ENCODE data around the gene ATAD3A. TPM values are rescaled to one million over a fixed set of nuclear protein-coding genes. Genes with fewer than 3 reads are reported as not detected.
"Not testable (repeated sequence)": the region's sequence is repeated elsewhere in the genome, so short reads cannot be mapped to it uniquely, and the experiment has no call there.

The ATAD3A gene
- polyA plus RNA-seq (2013, experiment 1 of 2): 35.9 TPM
- polyA plus RNA-seq (2013, experiment 2 of 2): 29.4 TPM

DNA sequence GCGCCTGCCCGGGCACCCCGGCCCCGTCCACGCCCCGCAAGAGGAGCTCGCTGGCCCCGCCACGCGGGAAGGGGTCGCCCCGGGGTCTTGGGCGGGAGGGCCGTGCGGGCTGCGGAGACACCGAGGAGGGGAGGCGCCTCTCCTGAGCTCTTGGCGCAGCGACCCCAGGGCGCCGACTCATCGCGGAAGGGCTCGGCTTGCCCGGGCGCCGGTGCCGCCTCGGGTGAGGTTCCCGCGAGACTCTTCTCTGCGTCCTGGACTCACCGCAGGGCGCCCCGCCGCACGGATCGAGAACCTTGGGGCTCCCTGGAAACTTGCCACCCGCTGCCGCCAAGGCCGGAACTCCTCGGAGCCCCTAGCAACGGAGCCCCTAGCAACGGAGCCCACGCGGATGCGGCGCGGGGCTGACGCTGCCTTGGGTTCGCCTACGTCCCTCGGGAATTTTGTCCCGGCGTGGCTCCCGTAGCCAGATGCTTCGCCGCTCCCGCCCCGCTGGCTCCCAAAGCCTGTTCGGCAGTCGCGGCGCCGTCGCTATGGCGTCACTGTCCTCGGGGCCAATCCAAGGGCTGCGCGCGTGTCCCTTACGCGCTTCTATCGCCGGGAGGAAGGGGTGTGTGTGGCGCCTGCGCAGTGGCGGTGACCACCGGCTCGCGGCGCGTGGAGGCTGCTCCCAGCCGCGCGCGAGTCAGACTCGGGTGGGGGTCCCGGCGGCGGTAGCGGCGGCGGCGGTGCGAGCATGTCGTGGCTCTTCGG lies at the start of gene ATAD3A:
Gene ATAD3A (plus strand): TSS at position 630 of the 753 bp plus-strand sequence. CDS start 107 bp downstream, at position 737.
- Histone ChIP-seq H3K27ac (ENCODE audit: low read depth, low read length) (peak within 1 kb of the TSS; percentile 86), H3K9ac (ENCODE audit: low read depth, low read length) (peak within 1 kb of the TSS; percentile 93), H3K4me3 (ENCODE audit: low read length) (peak within 1 kb of the TSS; percentile 86), H3K4me1 (ENCODE audit: insufficient read depth, low read length) (no peaks in the 10 kb centered on the region), H3K9me3 (ENCODE audit: insufficient read depth, low read depth, low read length) (no peaks in the 10 kb centered on the region), H3K36me3 (ENCODE audit: insufficient read depth, low read length) (peaks cover 6% of the 10 kb centered on the region), H3K27me3 (ENCODE audit: insufficient read depth, low read length) (no peaks in the 10 kb centered on the region)
- WGBS: under 1% methylated on average over 99 of the region's 99 CpGs

DNA sequence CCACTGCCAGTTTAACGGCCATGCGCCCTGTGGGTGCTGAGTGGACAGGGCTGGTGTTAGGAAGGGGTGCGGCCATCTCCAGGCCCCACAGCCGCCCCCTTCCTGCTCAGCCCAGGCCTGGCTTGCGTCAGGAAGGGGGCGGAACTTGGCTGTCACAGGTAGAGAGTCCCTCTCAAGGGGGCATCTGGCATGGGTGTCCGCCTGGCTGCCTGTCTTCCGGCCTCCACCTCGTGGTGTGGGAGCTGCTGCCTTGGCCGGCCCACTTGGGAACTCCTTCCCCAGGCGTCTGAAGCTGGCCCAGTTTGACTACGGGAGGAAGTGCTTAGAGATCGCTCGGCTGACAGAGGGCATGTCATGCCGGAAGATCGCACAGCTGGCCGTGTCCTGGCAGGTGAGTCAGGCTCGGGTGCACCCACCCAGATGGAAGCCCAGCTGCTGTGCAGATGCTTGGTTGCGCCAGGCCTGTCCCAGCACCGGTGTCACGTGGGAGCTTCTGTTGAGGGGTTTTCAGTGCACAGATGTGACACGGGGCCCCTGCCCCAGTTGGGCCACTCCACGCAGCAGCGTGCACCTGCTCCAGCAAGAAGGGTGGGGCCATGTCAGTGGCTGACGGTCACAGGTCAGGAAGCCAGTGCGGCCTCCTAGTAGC lies 49.5 kb upstream of the ATAD3A start:
- Histone ChIP-seq H3K4me1 (ENCODE audit: insufficient read depth, low read length) (no peaks in the 10 kb centered on the region), H3K9ac (ENCODE audit: low read depth, low read length) (no peak overlapping the region), H3K9me3 (ENCODE audit: insufficient read depth, low read depth, low read length) (0 out of 2 replicates have a peak, but pooled peaks cover 3% of the 10 kb centered on the region), H3K27me3 (ENCODE audit: insufficient read depth, low read length) (no peaks in the 10 kb centered on the region), H3K36me3 (ENCODE audit: insufficient read depth, low read length) (no peaks in the 10 kb centered on the region), H3K27ac (ENCODE audit: low read depth, low read length) (no peak overlapping the region), H3K4me3 (ENCODE audit: low read length) (no peak overlapping the region)
- WGBS: 88% methylated on average over 26 of the region's 26 CpGs

DNA sequence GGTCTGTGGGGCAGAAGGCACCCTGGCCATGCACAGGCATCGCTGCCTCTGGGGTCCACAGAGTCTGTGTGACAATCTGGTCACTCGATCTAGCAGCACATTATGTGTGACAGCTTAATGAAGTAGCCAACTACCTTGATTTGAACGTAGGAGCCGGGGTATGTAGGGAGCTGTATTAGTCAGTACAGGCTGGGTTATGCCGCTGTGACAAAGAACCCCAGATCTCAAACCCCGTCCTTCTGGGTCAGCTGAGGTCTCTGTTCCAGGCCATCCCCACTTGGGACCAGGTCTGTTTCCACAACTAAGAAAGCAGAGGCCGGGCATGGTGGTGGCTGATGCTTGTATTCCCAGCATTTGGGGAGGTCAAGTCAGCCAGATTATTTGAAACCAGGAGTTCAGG lies 48.6 kb upstream of the ATAD3A start:
- no peaks in the 10 kb centered on the region for H3K4me1 ChIP-seq (ENCODE audit: insufficient read depth, low read length)

DNA sequence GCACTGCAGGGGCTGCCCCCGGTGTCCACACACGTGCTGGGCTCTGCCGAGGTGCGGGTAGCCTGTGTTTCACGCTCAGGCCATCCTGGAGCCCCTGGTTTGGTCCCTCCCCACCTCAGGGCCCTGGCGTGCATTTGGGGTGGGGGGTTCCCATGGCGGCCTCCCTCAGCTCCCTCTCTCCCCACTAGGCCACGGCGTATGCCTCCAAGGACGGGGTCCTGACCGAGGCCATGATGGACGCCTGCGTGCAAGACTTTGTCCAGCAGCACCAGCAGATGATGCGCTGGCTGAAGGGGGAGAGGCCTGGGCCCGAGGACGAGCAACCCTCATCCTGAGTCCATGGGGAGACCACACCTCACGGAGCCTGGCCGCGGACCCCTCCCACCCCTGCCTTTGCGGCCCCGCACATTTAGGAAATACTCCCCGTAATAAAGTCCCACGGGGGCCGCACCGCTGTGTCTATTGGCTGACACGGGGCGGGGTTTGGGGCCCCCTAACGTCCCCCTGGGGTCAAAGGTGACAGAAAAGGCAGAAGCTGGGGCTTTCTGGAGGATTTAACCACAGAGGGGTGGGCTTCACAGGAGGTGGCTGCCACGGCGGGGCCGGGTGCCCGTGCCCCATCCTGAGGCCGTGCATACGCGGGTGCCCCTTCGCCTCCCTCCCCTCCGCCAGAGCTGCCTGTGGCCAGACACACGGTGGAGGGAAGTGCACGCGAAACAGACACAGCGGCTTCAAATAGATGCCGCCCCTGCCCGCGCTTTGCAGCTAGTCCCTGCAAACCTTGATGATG lies 43.6 kb upstream of the ATAD3A start:
- 91% methylated on average over 33 of the region's 44 CpGs for WGBS
- not testable (repeated sequence) for H3K4me1 ChIP-seq (ENCODE audit: insufficient read depth, low read length); H3K27ac ChIP-seq (ENCODE audit: low read depth, low read length); H3K36me3 ChIP-seq (ENCODE audit: insufficient read depth, low read length); H3K4me3 ChIP-seq (ENCODE audit: low read length); H3K27me3 ChIP-seq (ENCODE audit: insufficient read depth, low read length); H3K9ac ChIP-seq (ENCODE audit: low read depth, low read length); H3K9me3 ChIP-seq (ENCODE audit: insufficient read depth, low read depth, low read length)

More for the DNA sequence above, 48.6 kb upstream of the ATAD3A start:
- Histone ChIP-seq H3K27ac (ENCODE audit: low read depth, low read length) (no peak overlapping the region), H3K36me3 (ENCODE audit: insufficient read depth, low read length) (no peaks in the 10 kb centered on the region), H3K27me3 (ENCODE audit: insufficient read depth, low read length) (no peaks in the 10 kb centered on the region), H3K9me3 (ENCODE audit: insufficient read depth, low read depth, low read length) (0 out of 2 replicates have a peak, but pooled peaks cover 3% of the 10 kb centered on the region), H3K4me3 (ENCODE audit: low read length) (no peak overlapping the region), H3K9ac (ENCODE audit: low read depth, low read length) (no peak overlapping the region)
- 88% methylated on average over 7 of the region's 7 CpGs for WGBS

DNA sequence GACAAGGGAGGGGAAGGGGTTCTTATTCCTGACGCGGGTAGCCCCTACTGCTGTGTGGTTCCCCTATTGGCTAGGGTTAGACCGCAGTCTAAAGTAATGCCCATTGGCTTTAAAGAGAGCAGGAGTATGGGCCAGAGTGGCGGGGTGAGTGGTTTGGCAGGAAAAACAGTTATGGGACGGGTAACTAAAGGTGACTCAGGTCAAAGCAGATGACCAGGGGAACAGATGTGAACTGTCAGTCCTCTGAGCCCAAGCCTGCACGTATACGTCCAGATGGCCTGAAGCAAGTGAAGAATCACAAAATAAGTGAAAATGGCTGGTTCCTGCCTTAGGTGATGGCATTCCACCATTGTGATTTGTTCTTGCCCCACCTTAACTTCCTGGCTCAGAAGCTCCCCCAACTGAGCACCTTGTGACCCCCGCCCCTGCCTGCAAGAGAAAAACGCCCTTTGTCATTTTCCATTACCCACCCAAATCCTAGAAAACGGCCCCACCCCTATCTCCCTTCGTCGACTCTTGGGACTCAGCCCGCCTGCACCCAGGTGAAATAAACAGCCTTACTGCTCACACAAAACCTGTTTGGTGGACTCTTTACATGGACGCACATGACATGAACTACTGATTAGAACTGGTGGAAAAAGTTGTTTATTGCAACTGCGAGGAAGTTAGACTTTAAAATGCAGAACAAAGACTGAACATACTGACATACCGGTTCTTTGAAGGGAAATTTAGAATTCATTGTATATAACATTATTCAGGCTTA lies 41.2 kb upstream of the ATAD3A start:
- Histone ChIP-seq H3K4me1 (ENCODE audit: insufficient read depth, low read length) (peaks cover 6% of the 10 kb centered on the region; the same call in 1 of the 2 replicates), H3K27me3 (ENCODE audit: insufficient read depth, low read length) (no peaks in the 10 kb centered on the region), H3K4me3 (ENCODE audit: low read length) (peak overlapping the region; percentile 98), H3K36me3 (ENCODE audit: insufficient read depth, low read length) (no peaks in the 10 kb centered on the region), H3K9ac (ENCODE audit: low read depth, low read length) (peak overlapping the region; percentile 89), H3K9me3 (ENCODE audit: insufficient read depth, low read depth, low read length) (no peaks in the 10 kb centered on the region), H3K27ac (ENCODE audit: low read depth, low read length) (peak overlapping the region; percentile 81)
- 25% methylated on average over 15 of the region's 16 CpGs for WGBS

DNA sequence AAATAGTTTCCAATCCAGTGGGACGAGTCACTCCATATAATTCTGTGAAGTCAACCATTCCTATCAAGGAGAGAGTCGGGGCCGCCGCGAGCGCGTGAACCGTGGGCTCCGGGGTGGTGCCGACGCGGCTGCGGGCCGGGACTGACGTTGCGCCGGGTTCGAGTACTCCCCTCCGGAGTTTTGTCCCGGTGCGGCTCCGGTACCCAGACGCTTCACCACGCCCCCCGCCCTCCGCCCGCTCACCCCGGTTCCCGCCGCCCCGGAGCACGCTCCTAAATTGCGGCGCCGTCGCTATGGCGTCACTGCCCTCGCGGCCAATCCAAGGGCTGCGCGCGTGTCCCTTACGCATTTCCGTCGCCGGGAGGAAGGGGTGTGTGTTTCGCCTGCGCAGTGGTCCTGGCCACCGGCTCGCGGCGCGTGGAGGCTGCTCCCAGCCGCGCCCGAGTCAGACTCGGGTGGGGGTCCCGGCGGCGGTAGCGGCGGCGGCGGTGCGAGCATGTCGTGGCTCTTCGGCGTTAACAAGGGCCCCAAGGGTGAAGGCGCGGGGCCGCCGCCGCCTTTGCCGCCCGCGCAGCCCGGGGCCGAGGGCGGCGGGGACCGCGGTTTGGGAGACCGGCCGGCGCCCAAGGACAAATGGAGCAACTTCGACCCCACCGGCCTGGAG lies 40.4 kb upstream of the ATAD3A start, which contains the start of gene ATAD3B:
Gene ATAD3B (plus strand): TSS at position 377 of the 664 bp plus-strand sequence. CDS start 120 bp downstream, at position 497.
- H3K27me3 ChIP-seq (ENCODE audit: insufficient read depth, low read length): no peaks in the 10 kb centered on the region
- WGBS: under 1% methylated on average over 87 of the region's 87 CpGs
- peak within 1 kb of the TSS; percentile 81 for H3K27ac ChIP-seq (ENCODE audit: low read depth, low read length)

DNA sequence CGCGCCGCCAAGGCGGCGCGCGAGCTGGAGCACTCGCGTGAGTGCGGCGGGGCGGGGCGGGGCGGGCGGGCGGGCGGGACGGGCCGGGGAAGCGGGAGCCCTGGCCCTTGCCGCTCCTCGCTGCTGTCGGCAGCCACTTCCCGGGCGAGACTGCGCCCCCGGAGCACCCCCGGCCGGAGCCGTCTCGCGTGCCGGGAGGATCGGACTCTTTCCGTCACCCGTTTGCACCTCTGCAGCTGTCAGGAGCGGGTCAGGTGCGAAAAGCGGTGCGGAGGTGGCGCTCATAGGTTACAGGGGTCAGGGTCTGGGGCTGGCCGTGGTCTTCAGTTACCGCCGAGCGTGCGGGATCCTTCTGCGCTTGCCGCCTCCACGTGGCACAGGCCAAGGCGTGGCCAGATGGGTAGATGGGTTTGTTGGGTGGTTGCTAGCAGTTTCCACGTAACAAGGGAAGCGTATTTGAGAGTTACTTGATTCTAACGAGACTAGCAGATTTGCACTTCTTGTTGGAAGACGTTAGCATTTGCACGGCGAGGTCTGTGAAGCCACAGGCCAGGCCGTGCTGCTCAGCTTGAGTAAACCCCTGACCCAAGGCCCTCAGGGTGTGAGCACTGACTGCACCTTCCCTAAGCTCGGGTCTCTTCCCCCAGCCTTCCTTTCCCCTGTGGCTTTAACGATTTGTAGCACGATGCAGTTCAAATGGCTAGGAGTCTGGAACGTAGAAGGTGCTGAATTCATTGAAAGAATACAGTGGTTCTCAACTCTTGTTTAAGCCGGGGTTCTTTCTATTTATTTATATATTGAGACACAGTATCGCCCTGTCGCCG lies 39.7 kb upstream of the ATAD3A start:
- H3K9me3 ChIP-seq (ENCODE audit: insufficient read depth, low read depth, low read length); H3K4me1 ChIP-seq (ENCODE audit: insufficient read depth, low read length); H3K27me3 ChIP-seq (ENCODE audit: insufficient read depth, low read length); H3K36me3 ChIP-seq (ENCODE audit: insufficient read depth, low read length); H3K27ac ChIP-seq (ENCODE audit: low read depth, low read length): not testable (repeated sequence)
- peak overlapping the region; percentile 84 for H3K9ac ChIP-seq (ENCODE audit: low read depth, low read length)
- WGBS: 4% methylated on average over 49 of the region's 65 CpGs
- H3K4me3 ChIP-seq (ENCODE audit: low read length): peak overlapping the region; percentile 98

More for the DNA sequence above, 40.4 kb upstream of the ATAD3A start, which contains the start of gene ATAD3B:
- Histone ChIP-seq H3K4me1 (ENCODE audit: insufficient read depth, low read length) (peaks cover 6% of the 10 kb centered on the region; the same call in 1 of the 2 replicates), H3K9ac (ENCODE audit: low read depth, low read length) (peak within 1 kb of the TSS; percentile 89), H3K36me3 (ENCODE audit: insufficient read depth, low read length) (no peaks in the 10 kb centered on the region), H3K4me3 (ENCODE audit: low read length) (peak within 1 kb of the TSS; percentile 98), H3K9me3 (ENCODE audit: insufficient read depth, low read depth, low read length) (no peaks in the 10 kb centered on the region)

DNA sequence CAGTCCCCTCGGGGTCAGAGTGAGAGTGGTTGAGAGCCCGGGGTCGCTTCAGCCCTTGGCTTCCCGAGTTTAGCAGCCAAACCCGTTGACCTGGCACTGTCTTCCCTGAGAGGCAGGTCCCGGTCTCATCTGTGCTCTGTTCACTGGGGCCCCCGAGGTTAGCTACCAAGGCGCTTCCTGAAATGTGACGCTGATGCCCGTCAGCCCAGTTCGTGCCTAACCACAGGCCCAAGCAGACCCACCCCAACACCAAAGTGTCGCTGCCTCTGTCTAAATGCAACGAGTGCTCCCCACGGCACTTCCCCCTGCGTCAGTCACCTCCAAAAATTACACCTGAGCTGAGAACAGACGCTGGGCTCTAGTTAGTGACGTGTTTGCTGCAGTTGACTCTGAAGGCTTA lies 36.0 kb upstream of the ATAD3A start:
- not testable (repeated sequence) for H3K9ac ChIP-seq (ENCODE audit: low read depth, low read length)
- 96% methylated on average over 13 of the region's 17 CpGs for WGBS
- H3K36me3 ChIP-seq (ENCODE audit: insufficient read depth, low read length): peaks cover 31% of the 10 kb centered on the region

DNA sequence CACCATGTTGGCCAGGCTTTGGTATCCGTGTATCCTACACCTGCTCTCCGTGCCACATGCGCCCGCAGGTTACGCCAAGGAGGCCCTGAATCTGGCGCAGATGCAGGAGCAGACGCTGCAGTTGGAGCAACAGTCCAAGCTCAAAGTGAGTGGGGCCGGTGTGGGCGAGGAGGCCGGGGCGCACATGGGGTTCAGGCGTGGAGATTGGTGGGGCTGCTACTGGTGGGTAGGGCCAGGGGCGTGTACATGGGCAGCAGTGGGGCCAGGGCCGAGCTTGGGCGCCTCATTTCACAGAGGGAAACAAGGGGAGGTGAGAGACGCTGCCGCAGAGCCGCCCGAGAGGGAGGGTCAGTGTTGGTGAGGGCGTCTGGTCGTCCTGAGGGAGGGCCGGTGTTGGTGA lies 34.8 kb upstream of the ATAD3A start:
- Histone ChIP-seq H3K36me3 (ENCODE audit: insufficient read depth, low read length) (peaks cover 34% of the 10 kb centered on the region), H3K4me1 (ENCODE audit: insufficient read depth, low read length) (no peaks in the 10 kb centered on the region), H3K4me3 (ENCODE audit: low read length) (no peak overlapping the region), H3K9me3 (ENCODE audit: insufficient read depth, low read depth, low read length) (no peaks in the 10 kb centered on the region), H3K27ac (ENCODE audit: low read depth, low read length) (no peak overlapping the region), H3K27me3 (ENCODE audit: insufficient read depth, low read length) (no peaks in the 10 kb centered on the region), H3K9ac (ENCODE audit: low read depth, low read length) (no peak overlapping the region)
- 95% methylated on average over 20 of the region's 22 CpGs for WGBS

More for the DNA sequence above, 36.0 kb upstream of the ATAD3A start:
- H3K27ac ChIP-seq (ENCODE audit: low read depth, low read length); H3K4me1 ChIP-seq (ENCODE audit: insufficient read depth, low read length); H3K27me3 ChIP-seq (ENCODE audit: insufficient read depth, low read length); H3K4me3 ChIP-seq (ENCODE audit: low read length); H3K9me3 ChIP-seq (ENCODE audit: insufficient read depth, low read depth, low read length): not testable (repeated sequence)

Measured in HUES64 (cell line).